Activated B cell treated with CpG ODN at 0.5 μM for 24 hours (primary cell): ENCODE data around the gene RAET1E. TPM values are rescaled to one million over a fixed set of nuclear protein-coding genes. Genes with fewer than 3 reads are reported as not detected.

Experiments used
- ATAC-seq: fragments of 200-7000 bp; cut with Tn5 transposase; one replicate; pipeline ENCODE4 v1.10.0; 2021; ENCODE audit warnings: low read depth, mild to moderate bottlenecking, moderate library complexity
- CTCF ChIA-PET: fragments of 350-600 bp; sonication (Branson Sonifier 250); formaldehyde crosslinking; loops from one replicate; lab custom pipeline; 2021; ENCODE audit warnings: antibody characterized with exemption; lab: Charles Lee
- POLR2A ChIA-PET: fragments of 350-600 bp; sonication (Branson Sonifier 250); formaldehyde crosslinking; loops from one replicate; lab custom pipeline; 2021; ENCODE audit warnings: antibody characterized with exemption; lab: Charles Lee
- DNase-seq: peaks from one replicate; pipeline ENCODE4 v3.0.0; 2022
- H3K27ac Mint-ChIP-seq: one replicate; pipeline ENCODE4 v1.8.0; 2020; ENCODE audit warnings: mixed read lengths
- H3K27me3 Mint-ChIP-seq: one replicate; pipeline ENCODE4 v1.8.0; 2021; ENCODE audit warnings: mixed read lengths
- H3K36me3 Mint-ChIP-seq: one replicate; pipeline ENCODE4 v1.8.0; 2021; ENCODE audit warnings: low read depth, mixed read lengths
- H3K4me1 Mint-ChIP-seq: one replicate; pipeline ENCODE4 v1.8.0; 2021; ENCODE audit warnings: mixed read lengths
- H3K4me3 Mint-ChIP-seq: one replicate; pipeline ENCODE4 v1.8.0; 2020; ENCODE audit warnings: mild to moderate bottlenecking, mixed read lengths
- H3K9me3 Mint-ChIP-seq: one replicate; pipeline ENCODE4 v1.8.0; 2020; ENCODE audit warnings: mixed read lengths
- intact Hi-C: fragments of 100-400 bp; cut with micrococcal nuclease; formaldehyde crosslinking; loops from one replicate; pipeline ENCODE4 v1.15.1; 2024
- total RNA-seq: library from RNA; stranded (reverse); gene quantifications from 2 replicates; pipeline ENCODE4 v1.2.3, GENCODE V29; 2022
- TF ChIP-seq, protein P1 (sequence below): fragments of 200-600 bp; IDR thresholded peaks from one replicate; pipeline ENCODE4 v1.8.0; 2022; ENCODE audit warnings: antibody characterized with exemption, mild to moderate bottlenecking

Gene RAET1E
- total RNA-seq, 1 donor from 2014 or later, result not detected

DNA sequence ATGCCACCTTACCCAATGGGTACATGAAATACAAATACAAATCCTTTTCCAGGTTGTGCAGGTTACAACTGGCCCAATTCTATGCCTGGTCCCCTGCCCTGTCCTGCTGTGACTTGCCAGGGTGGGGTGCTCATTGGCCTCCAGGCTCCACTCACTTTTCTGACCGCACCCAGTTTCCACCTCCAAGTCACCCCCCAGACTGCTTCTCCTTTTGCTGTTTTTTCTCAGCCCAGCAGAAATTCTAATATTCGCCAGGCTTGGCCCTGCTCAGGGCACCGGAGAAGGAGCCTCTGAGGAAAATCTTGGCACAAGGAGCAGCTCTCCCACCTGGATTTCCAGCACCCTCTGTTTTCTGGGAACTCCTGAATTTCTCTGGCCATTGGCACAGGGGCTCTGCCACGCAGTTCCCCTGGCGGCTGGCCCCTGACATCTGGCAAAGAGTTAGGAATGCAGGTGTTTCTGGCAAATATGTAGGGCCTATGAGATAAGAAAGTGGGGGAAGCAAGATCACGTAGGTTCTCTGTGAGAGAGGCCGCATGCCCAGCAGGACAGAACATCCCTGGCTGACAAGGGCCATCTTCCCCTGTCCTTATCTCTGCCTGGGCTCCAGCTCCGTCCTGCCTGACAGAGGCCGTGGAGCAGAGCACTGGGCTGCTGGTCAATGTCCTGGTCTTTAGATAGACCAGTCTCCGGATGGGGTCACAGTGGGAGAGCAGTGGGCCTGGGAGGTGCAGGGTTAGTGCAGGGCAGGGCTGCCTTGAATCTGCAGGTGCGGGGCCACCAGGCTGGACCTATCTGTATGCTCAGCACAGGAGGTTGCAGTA is 2.9 kb upstream of the RAET1E start:
- CTCF ChIA-PET, result interaction anchor here (1.6 kb wide), 1 partner anchor 35 kb away, joined by 3 read pairs; no protein-coding TSS in a partner anchor
- no peaks in the 10 kb centered on the region for H3K9me3 Mint-ChIP-seq
- H3K27me3 Mint-ChIP-seq, result peaks cover 28% of the 10 kb centered on the region
- H3K4me3 Mint-ChIP-seq, result no peak overlapping the region
- no peak overlapping the region for H3K27ac Mint-ChIP-seq
- DNase-seq (no peak), ATAC-seq (no peak)
- H3K36me3 Mint-ChIP-seq, result no peaks in the 10 kb centered on the region
- H3K4me1 Mint-ChIP-seq, result no peaks in the 10 kb centered on the region
- TF ChIP-seq, protein P1, sequence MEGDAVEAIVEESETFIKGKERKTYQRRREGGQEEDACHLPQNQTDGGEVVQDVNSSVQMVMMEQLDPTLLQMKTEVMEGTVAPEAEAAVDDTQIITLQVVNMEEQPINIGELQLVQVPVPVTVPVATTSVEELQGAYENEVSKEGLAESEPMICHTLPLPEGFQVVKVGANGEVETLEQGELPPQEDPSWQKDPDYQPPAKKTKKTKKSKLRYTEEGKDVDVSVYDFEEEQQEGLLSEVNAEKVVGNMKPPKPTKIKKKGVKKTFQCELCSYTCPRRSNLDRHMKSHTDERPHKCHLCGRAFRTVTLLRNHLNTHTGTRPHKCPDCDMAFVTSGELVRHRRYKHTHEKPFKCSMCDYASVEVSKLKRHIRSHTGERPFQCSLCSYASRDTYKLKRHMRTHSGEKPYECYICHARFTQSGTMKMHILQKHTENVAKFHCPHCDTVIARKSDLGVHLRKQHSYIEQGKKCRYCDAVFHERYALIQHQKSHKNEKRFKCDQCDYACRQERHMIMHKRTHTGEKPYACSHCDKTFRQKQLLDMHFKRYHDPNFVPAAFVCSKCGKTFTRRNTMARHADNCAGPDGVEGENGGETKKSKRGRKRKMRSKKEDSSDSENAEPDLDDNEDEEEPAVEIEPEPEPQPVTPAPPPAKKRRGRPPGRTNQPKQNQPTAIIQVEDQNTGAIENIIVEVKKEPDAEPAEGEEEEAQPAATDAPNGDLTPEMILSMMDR, result no peak
- intact Hi-C loops, result no loop called here
- POLR2A ChIA-PET, result interaction anchor here (0.6 kb wide), 1 partner anchor 84 kb away, joined by 6 read pairs; no protein-coding TSS in a partner anchor

DNA sequence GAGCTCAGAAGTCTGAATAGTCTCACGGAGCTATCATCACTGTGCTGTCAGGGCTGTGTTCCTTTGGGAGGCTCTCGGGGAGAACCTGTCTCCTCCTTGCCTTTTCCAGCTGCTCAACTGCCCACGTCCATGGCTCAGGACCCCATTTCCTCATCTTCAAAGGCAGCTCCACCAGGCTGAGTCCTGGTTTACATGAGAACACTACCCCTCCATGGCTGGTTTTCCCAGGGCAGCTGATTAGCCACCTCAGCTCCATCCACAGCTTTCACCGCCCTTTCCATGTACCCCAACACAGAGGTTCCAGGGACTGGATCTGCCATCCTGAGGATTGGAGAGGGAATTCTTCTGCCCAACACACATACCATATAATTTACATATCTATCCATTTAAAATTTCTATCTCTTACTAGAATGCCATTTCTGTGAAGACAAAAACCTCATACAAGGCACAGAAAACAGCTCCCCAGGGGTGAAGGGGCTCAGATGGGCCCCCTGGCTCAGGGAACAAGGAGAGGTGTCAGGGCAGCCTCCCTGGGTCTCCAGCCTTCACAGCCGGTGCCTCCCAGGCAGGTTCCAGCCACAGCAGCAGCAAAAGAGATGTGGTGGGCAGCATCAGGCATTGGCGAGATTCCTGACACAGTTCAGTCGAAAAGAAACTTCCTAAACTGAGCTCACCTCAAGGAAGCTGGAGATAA is 2.2 kb upstream of the RAET1E start:
- H3K27ac Mint-ChIP-seq, result no peak overlapping the region
- no peaks in the 10 kb centered on the region for H3K36me3 Mint-ChIP-seq
- peaks cover 30% of the 10 kb centered on the region for H3K27me3 Mint-ChIP-seq
- no peak overlapping the region for H3K4me3 Mint-ChIP-seq
- H3K4me1 Mint-ChIP-seq, result no peaks in the 10 kb centered on the region
- intact Hi-C loops, result no loop called here
- DNase-seq, result no peak
- ChIA-PET CTCF (interaction anchor here (1.6 kb wide), 1 partner anchor 34 kb away, joined by 3 read pairs; no protein-coding TSS in a partner anchor), POLR2A (interaction anchor here (0.6 kb wide), 1 partner anchor 84 kb away, joined by 6 read pairs; no protein-coding TSS in a partner anchor)
- H3K9me3 Mint-ChIP-seq, result no peaks in the 10 kb centered on the region
- ATAC-seq, result no peak
- TF ChIP-seq, protein P1, result no peak

DNA sequence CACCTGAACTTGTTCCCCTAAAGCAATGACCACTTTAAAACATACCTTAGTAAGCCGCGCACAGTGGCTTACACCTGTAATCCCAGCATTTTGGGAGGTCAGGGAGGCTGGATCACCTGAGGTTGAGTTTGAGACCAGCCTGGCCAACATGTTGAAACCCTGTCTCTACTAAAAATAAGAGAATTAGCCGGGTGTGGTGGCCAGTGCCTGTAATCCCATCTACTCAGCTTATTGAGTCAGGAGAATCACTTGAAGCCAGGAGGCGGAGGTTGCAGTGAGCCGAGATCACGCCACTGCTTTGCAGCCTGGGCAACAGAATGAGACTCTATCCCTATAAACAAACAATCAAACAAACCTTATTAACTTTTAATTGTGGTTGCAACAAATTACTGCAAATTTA is 1.6 kb upstream of the RAET1E start:
- H3K27me3 Mint-ChIP-seq, result peaks cover 35% of the 10 kb centered on the region

DNA sequence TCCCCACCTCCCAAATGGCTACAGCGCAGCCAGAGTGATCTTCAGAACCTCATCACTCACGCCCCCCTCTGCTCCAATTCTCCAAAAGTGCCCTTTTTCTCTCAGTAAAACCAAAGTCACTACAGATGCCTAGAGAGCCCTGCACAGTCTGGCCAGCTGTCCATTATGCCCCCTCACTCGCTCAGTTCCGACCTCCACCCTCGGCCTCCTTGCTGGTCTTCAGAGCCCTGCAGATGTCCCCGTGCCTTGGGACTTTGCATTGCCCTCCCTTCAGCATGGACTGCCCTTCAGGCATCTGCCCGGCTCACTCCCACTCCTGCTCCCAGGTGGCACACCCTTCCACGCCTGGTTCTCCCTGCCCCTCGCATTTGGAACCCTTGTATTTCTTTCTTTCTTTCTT is 1.1 kb upstream of the RAET1E start:
- TF ChIP-seq, protein P1, result no peak
- H3K27me3 Mint-ChIP-seq, result peaks cover 36% of the 10 kb centered on the region
- no peaks in the 10 kb centered on the region for H3K4me1 Mint-ChIP-seq
- ATAC-seq (no peak), DNase-seq (no peak)
- H3K27ac Mint-ChIP-seq, result no peak overlapping the region
- H3K36me3 Mint-ChIP-seq, result no peaks in the 10 kb centered on the region
- H3K4me3 Mint-ChIP-seq, result no peak overlapping the region
- ChIA-PET POLR2A (no interaction called here), CTCF (interaction anchor here (1.6 kb wide), 1 partner anchor 33 kb away, joined by 3 read pairs; no protein-coding TSS in a partner anchor)
- H3K9me3 Mint-ChIP-seq, result no peaks in the 10 kb centered on the region
- intact Hi-C loops, result no loop called here

More for the DNA sequence above, 1.6 kb upstream of the RAET1E start:
- DNase-seq (no peak), ATAC-seq (no peak)
- TF ChIP-seq, protein P1, result no peak
- Mint-ChIP-seq H3K27ac (no peak overlapping the region), H3K4me1 (no peaks in the 10 kb centered on the region), H3K36me3 (no peaks in the 10 kb centered on the region), H3K9me3 (no peaks in the 10 kb centered on the region), H3K4me3 (no peak overlapping the region)
- ChIA-PET POLR2A (no interaction called here), CTCF (interaction anchor here (1.6 kb wide), 1 partner anchor 34 kb away, joined by 3 read pairs; no protein-coding TSS in a partner anchor)
- intact Hi-C loops, result no loop called here
